ENCODE results near the gene BANP.
"Not testable (repeated sequence)": the region's sequence is repeated elsewhere in the genome, so short reads cannot be mapped to it uniquely, and the experiment has no call there.

The BANP gene

GRCh38 chr16:88030961-88031360, 79.7 kb downstream of the BANP start:
- not testable (repeated sequence) for H3K27me3 ChIP-seq (ENCODE audit: control insufficient read depth, insufficient read depth, low read length); H3K4me1 ChIP-seq (ENCODE audit: control insufficient read depth, insufficient read depth, low read length); H3K36me3 ChIP-seq (ENCODE audit: control insufficient read depth, insufficient read depth, low read length); H3K9ac ChIP-seq (ENCODE audit: low read length); H3K27ac ChIP-seq (ENCODE audit: low read depth, low read length); H3K4me3 ChIP-seq (ENCODE audit: low read length)

- not testable (repeated sequence) for H3K9ac ChIP-seq (ENCODE audit: low read length); H3K27ac ChIP-seq (ENCODE audit: low read depth, low read length); H3K27me3 ChIP-seq (ENCODE audit: control insufficient read depth, insufficient read depth, low read length); H3K4me1 ChIP-seq (ENCODE audit: control insufficient read depth, insufficient read depth, low read length); H3K4me3 ChIP-seq (ENCODE audit: low read length)
- peaks cover 10% of the 10 kb centered on the region for H3K36me3 ChIP-seq (ENCODE audit: control insufficient read depth, insufficient read depth, low read length)
Observed at GRCh38 chr16:88033003-88033740, 81.9 kb downstream of the BANP start.

- Histone ChIP-seq H3K9ac (ENCODE audit: low read length) (no peak overlapping the region), H3K27ac (ENCODE audit: low read depth, low read length) (no peak overlapping the region), H3K4me3 (ENCODE audit: low read length) (no peak overlapping the region), H3K27me3 (ENCODE audit: control insufficient read depth, insufficient read depth, low read length) (no peaks in the 10 kb centered on the region), H3K36me3 (ENCODE audit: control insufficient read depth, insufficient read depth, low read length) (peaks cover 11% of the 10 kb centered on the region), H3K4me1 (ENCODE audit: control insufficient read depth, insufficient read depth, low read length) (no peaks in the 10 kb centered on the region)
Observed at GRCh38 chr16:88034770-88035169, 83.5 kb downstream of the BANP start.

- peaks cover 11% of the 10 kb centered on the region for H3K36me3 ChIP-seq (ENCODE audit: control insufficient read depth, insufficient read depth, low read length)
- no peaks in the 10 kb centered on the region for H3K27me3 ChIP-seq (ENCODE audit: control insufficient read depth, insufficient read depth, low read length)
- no peak overlapping the region for H3K27ac ChIP-seq (ENCODE audit: low read depth, low read length)
- no peak overlapping the region for H3K4me3 ChIP-seq (ENCODE audit: low read length)
- H3K4me1 ChIP-seq (ENCODE audit: control insufficient read depth, insufficient read depth, low read length) = no peaks in the 10 kb centered on the region
- H3K9ac ChIP-seq (ENCODE audit: low read length) = no peak overlapping the region
Observed at GRCh38 chr16:88035292-88035691, 84.1 kb downstream of the BANP start.

- not testable (repeated sequence) for H3K9ac ChIP-seq (ENCODE audit: low read length); H3K4me3 ChIP-seq (ENCODE audit: low read length); H3K27ac ChIP-seq (ENCODE audit: low read depth, low read length); H3K27me3 ChIP-seq (ENCODE audit: control insufficient read depth, insufficient read depth, low read length); H3K4me1 ChIP-seq (ENCODE audit: control insufficient read depth, insufficient read depth, low read length)
- peaks cover 11% of the 10 kb centered on the region for H3K36me3 ChIP-seq (ENCODE audit: control insufficient read depth, insufficient read depth, low read length)
Observed at GRCh38 chr16:88035884-88036639, 84.8 kb downstream of the BANP start.

- H3K36me3 ChIP-seq (ENCODE audit: control insufficient read depth, insufficient read depth, low read length) = peaks cover 11% of the 10 kb centered on the region
Observed at GRCh38 chr16:88036640-88036996, 85.4 kb downstream of the BANP start.

GRCh38 chr16:88037359-88037758, 86.1 kb downstream of the BANP start:
- not testable (repeated sequence) for H3K27ac ChIP-seq (ENCODE audit: low read depth, low read length); H3K9ac ChIP-seq (ENCODE audit: low read length); H3K4me3 ChIP-seq (ENCODE audit: low read length); H3K27me3 ChIP-seq (ENCODE audit: control insufficient read depth, insufficient read depth, low read length); H3K4me1 ChIP-seq (ENCODE audit: control insufficient read depth, insufficient read depth, low read length)
- peaks cover 11% of the 10 kb centered on the region for H3K36me3 ChIP-seq (ENCODE audit: control insufficient read depth, insufficient read depth, low read length)

More at GRCh38 chr16:88036640-88036996, 85.4 kb downstream of the BANP start:
- not testable (repeated sequence) for H3K9ac ChIP-seq (ENCODE audit: low read length); H3K27me3 ChIP-seq (ENCODE audit: control insufficient read depth, insufficient read depth, low read length); H3K4me1 ChIP-seq (ENCODE audit: control insufficient read depth, insufficient read depth, low read length); H3K27ac ChIP-seq (ENCODE audit: low read depth, low read length); H3K4me3 ChIP-seq (ENCODE audit: low read length)

GRCh38 chr16:88037876-88038525, 86.8 kb downstream of the BANP start:
- not testable (repeated sequence) for H3K4me1 ChIP-seq (ENCODE audit: control insufficient read depth, insufficient read depth, low read length); H3K9ac ChIP-seq (ENCODE audit: low read length); H3K4me3 ChIP-seq (ENCODE audit: low read length); H3K27me3 ChIP-seq (ENCODE audit: control insufficient read depth, insufficient read depth, low read length); H3K27ac ChIP-seq (ENCODE audit: low read depth, low read length)
- peaks cover 11% of the 10 kb centered on the region for H3K36me3 ChIP-seq (ENCODE audit: control insufficient read depth, insufficient read depth, low read length)

- not testable (repeated sequence) for H3K9ac ChIP-seq (ENCODE audit: low read length); H3K27me3 ChIP-seq (ENCODE audit: control insufficient read depth, insufficient read depth, low read length); H3K4me1 ChIP-seq (ENCODE audit: control insufficient read depth, insufficient read depth, low read length); H3K4me3 ChIP-seq (ENCODE audit: low read length); H3K27ac ChIP-seq (ENCODE audit: low read depth, low read length)
- H3K36me3 ChIP-seq (ENCODE audit: control insufficient read depth, insufficient read depth, low read length) = peaks cover 11% of the 10 kb centered on the region
Observed at GRCh38 chr16:88038526-88038908, 87.3 kb downstream of the BANP start.

GRCh38 chr16:88039591-88039990, 88.4 kb downstream of the BANP start:
- Histone ChIP-seq H3K27me3 (ENCODE audit: control insufficient read depth, insufficient read depth, low read length) (no peaks in the 10 kb centered on the region), H3K4me3 (ENCODE audit: low read length) (no peak overlapping the region), H3K27ac (ENCODE audit: low read depth, low read length) (no peak overlapping the region), H3K9ac (ENCODE audit: low read length) (no peak overlapping the region), H3K4me1 (ENCODE audit: control insufficient read depth, insufficient read depth, low read length) (no peaks in the 10 kb centered on the region), H3K36me3 (ENCODE audit: control insufficient read depth, insufficient read depth, low read length) (peaks cover 11% of the 10 kb centered on the region)

GRCh38 chr16:88040196-88040876, 89.1 kb downstream of the BANP start:
- H3K9ac ChIP-seq (ENCODE audit: low read length); H3K36me3 ChIP-seq (ENCODE audit: control insufficient read depth, insufficient read depth, low read length); H3K4me3 ChIP-seq (ENCODE audit: low read length); H3K27ac ChIP-seq (ENCODE audit: low read depth, low read length); H3K4me1 ChIP-seq (ENCODE audit: control insufficient read depth, insufficient read depth, low read length); H3K27me3 ChIP-seq (ENCODE audit: control insufficient read depth, insufficient read depth, low read length): not testable (repeated sequence)

GRCh38 chr16:88040877-88041244, 89.6 kb downstream of the BANP start:
- not testable (repeated sequence) for H3K4me1 ChIP-seq (ENCODE audit: control insufficient read depth, insufficient read depth, low read length); H3K27me3 ChIP-seq (ENCODE audit: control insufficient read depth, insufficient read depth, low read length); H3K27ac ChIP-seq (ENCODE audit: low read depth, low read length); H3K4me3 ChIP-seq (ENCODE audit: low read length); H3K9ac ChIP-seq (ENCODE audit: low read length); H3K36me3 ChIP-seq (ENCODE audit: control insufficient read depth, insufficient read depth, low read length)

Measured in rectal smooth muscle tissue (tissue), 1 donor.